HG03342 (cell line): Measurements from ENCODE around the gene CAPSL.
"Not testable (repeated sequence)": the region's sequence is repeated elsewhere in the genome, so short reads cannot be mapped to it uniquely, and the experiment has no call there.

Experiments used
- ATAC-seq: cut with Tn5 transposase; IDR thresholded peaks from one replicate; pipeline ENCODE4 v1.9.1; 2021; ENCODE audit warnings: mild to moderate bottlenecking, moderate library complexity; ENCODE audit not compliant: unreplicated experiment

Gene CAPSL

GRCh38 chr5:35877655-35878054, 60.8 kb downstream of the CAPSL start:
- no peak for ATAC-seq

GRCh38 chr5:35876922-35877321, 61.5 kb downstream of the CAPSL start:
- no peak for ATAC-seq

GRCh38 chr5:35876454-35876853, 62.0 kb downstream of the CAPSL start:
- ATAC-seq, result no peak

- no peak for ATAC-seq
Measured at GRCh38 chr5:35870605-35871004, 67.8 kb downstream of the CAPSL start.

GRCh38 chr5:35869685-35870277, 68.6 kb downstream of the CAPSL start:
- ATAC-seq, result no peak

- ATAC-seq, result no peak
Measured at GRCh38 chr5:35867998-35868397, 70.4 kb downstream of the CAPSL start.

GRCh38 chr5:35863159-35863558, 75.3 kb downstream of the CAPSL start:
- ATAC-seq, result no peak

- no peak for ATAC-seq
Measured at GRCh38 chr5:35862126-35862525, 76.3 kb downstream of the CAPSL start.

GRCh38 chr5:35861718-35862117, 76.7 kb downstream of the CAPSL start:
- no peak for ATAC-seq

- ATAC-seq, result no peak
Measured at GRCh38 chr5:35860686-35861085, 77.7 kb downstream of the CAPSL start.

- no peak for ATAC-seq
Measured at GRCh38 chr5:35859101-35859661, 79.2 kb downstream of the CAPSL start.

GRCh38 chr5:35857606-35858205, 80.7 kb downstream of the CAPSL start:
- ATAC-seq, result no peak

- no peak for ATAC-seq
Measured at GRCh38 chr5:35856765-35857351, 81.6 kb downstream of the CAPSL start, which contains the start of gene IL7R. IL7R (plus strand) TSS chr5:35856891; CDS start chr5:35856978, 87 bp downstream.

- not testable (repeated sequence) for ATAC-seq
Measured at GRCh38 chr5:35856186-35856764, 82.1 kb downstream of the CAPSL start.

GRCh38 chr5:35855187-35855586, 83.2 kb downstream of the CAPSL start:
- no peak for ATAC-seq
